Neuronal stem cell (in vitro differentiated cells): ENCODE results near the gene ARFGAP3.

ENCODE experiments used
- DNase-seq: peaks from one replicate; pipeline ENCODE4 v3.0.0-alpha.2; 2013; ENCODE audit warnings: low spot score
- H2AFZ ChIP-seq: one replicate; pipeline ENCODE4 v1.6.1; 2013; ENCODE audit warnings: mild to moderate bottlenecking, low read length, inconsistent platforms
- H2AK5ac ChIP-seq: 2 replicates; pipeline ENCODE4 v1.6.1; 2013; ENCODE audit warnings: low read depth, mild to moderate bottlenecking, inconsistent platforms, low read length, moderate library complexity, mixed read lengths
- H2BK120ac ChIP-seq: 2 replicates; pipeline ENCODE4 v1.6.1; 2013; ENCODE audit warnings: low read depth, mild to moderate bottlenecking, inconsistent platforms, low read length, moderate library complexity, mixed read lengths
- H2BK12ac ChIP-seq: one replicate; pipeline ENCODE4 v1.6.1; 2013; ENCODE audit warnings: low read length, inconsistent platforms
- H2BK15ac ChIP-seq: 2 replicates; pipeline ENCODE4 v1.6.1; 2013; ENCODE audit warnings: mild to moderate bottlenecking, low read length, inconsistent platforms, mixed read lengths
- H2BK5ac ChIP-seq: one replicate; pipeline ENCODE4 v1.6.1; 2013; ENCODE audit warnings: inconsistent platforms, mild to moderate bottlenecking, low read length, moderate library complexity
- H3K14ac ChIP-seq: one replicate; pipeline ENCODE4 v1.6.1; 2013; ENCODE audit warnings: low read length, inconsistent platforms
- H3K18ac ChIP-seq: 2 replicates; pipeline ENCODE4 v1.6.1; 2013; ENCODE audit warnings: low read length, inconsistent platforms
- H3K23ac ChIP-seq: 2 replicates; pipeline ENCODE4 v1.6.1; 2013; ENCODE audit warnings: low read depth, mild to moderate bottlenecking, mixed read lengths, low read length, inconsistent platforms; ENCODE audit not compliant: poor library complexity
- H3K27ac ChIP-seq: replicated peaks from 3 replicates; pipeline ENCODE4 v1.5.1; 2013; ENCODE audit warnings: low read length, inconsistent platforms
- H3K27me3 ChIP-seq, 3 experiments: 2 replicates each; pipeline ENCODE4 v1.6.1; 2013; ENCODE audit warnings: low read length in 3 of 3, mild to moderate bottlenecking in 2 of 3, inconsistent platforms in 1 of 3, low read depth in 1 of 3, mixed read lengths in 1 of 3, moderate library complexity in 1 of 3; ENCODE audit not compliant: control insufficient read depth in 3 of 3, insufficient read depth in 3 of 3
- H3K36me3 ChIP-seq, 2 donors: replicated peaks in 1 of 2; 2 replicates each; pipeline ENCODE4 v1.6.1; 2013; ENCODE audit warnings: low read length in 2 of 2; ENCODE audit not compliant: control insufficient read depth in 2 of 2, insufficient read depth in 2 of 2
- H3K4ac ChIP-seq: 2 replicates; pipeline ENCODE4 v1.6.1; 2013; ENCODE audit warnings: inconsistent platforms, mild to moderate bottlenecking, low read length, moderate library complexity
- H3K4me1 ChIP-seq, 2 donors: 1 replicate in 1 of 2; 2 replicates in 1 of 2; pipeline ENCODE4 v1.6.1; 2013; ENCODE audit warnings: low read length in 2 of 2, low read depth in 1 of 2; ENCODE audit not compliant: control insufficient read depth in 2 of 2, insufficient read depth in 1 of 2
- H3K4me2 ChIP-seq: one replicate; pipeline ENCODE4 v1.6.1; 2013; ENCODE audit warnings: mild to moderate bottlenecking, low read length, inconsistent platforms; ENCODE audit not compliant: insufficient read depth, poor library complexity, severe bottlenecking
- H3K4me3 ChIP-seq, 2 donors: 2 replicates each; pipeline ENCODE4 v1.5.1; 2013; ENCODE audit warnings: low read length in 2 of 2, mild to moderate bottlenecking in 2 of 2, inconsistent platforms in 1 of 2, moderate library complexity in 1 of 2
- H3K79me1 ChIP-seq: one replicate; pipeline ENCODE4 v1.6.1; 2013; ENCODE audit warnings: low read depth, mild to moderate bottlenecking, inconsistent platforms, low read length, moderate library complexity
- H3K9ac ChIP-seq: one replicate; pipeline ENCODE4 v1.6.1; 2013; ENCODE audit warnings: mild to moderate bottlenecking, low read depth, low read length, inconsistent platforms; ENCODE audit not compliant: poor library complexity
- H3K9me3 ChIP-seq, 2 donors: replicated peaks in 1 of 2; 2 replicates each; pipeline versions ENCODE3 to v1.6.1; 2013; ENCODE audit warnings: low read length in 2 of 2, mild to moderate bottlenecking in 2 of 2, inconsistent platforms in 1 of 2, low read depth in 1 of 2, mixed read lengths in 1 of 2, moderate library complexity in 1 of 2; ENCODE audit not compliant: control insufficient read depth in 2 of 2, insufficient read depth in 1 of 2
- H4K8ac ChIP-seq: one replicate; pipeline ENCODE4 v1.6.1; 2013; ENCODE audit warnings: low read depth, mild to moderate bottlenecking, inconsistent platforms, low read length, moderate library complexity
- H4K91ac ChIP-seq: one replicate; pipeline ENCODE4 v1.6.1; 2013; ENCODE audit warnings: low read length, low read depth, mild to moderate bottlenecking, inconsistent platforms; ENCODE audit not compliant: poor library complexity
- WGBS, 2 donors: extraction: QIAGEN DNeasy Blood & Tissue Kit; methylation state at CpG; one replicate each; pipeline ENCODE4 v1.1.7; 2013; ENCODE audit warnings: missing lambda C conversion rate in 2 of 2, mixed read lengths in 1 of 2; ENCODE audit not compliant: insufficient read length in 2 of 2, insufficient replicate concordance in 1 of 2; ENCODE audit errors: extremely low coverage in 2 of 2; 5-methylcytosine and 5-hydroxymethylcytosine counted together

ARFGAP3 gene

GRCh38 chr22:42836026-42836425 is 21.0 kb downstream of the ARFGAP3 start:
- Histone ChIP-seq H2BK120ac (no peak overlapping the region), H2BK15ac (no peak overlapping the region), H3K36me3 (peaks cover 4 to 81% of the 10 kb centered on the region in 2 donors), H4K91ac (no peak overlapping the region), H4K8ac (no peak overlapping the region), H3K14ac (no peak overlapping the region), H3K27ac (no peak overlapping the region), H2AK5ac (no peak overlapping the region), H3K18ac (no peak overlapping the region), H2BK5ac (no peak overlapping the region), H2BK12ac (no peak overlapping the region), H3K79me1 (no peaks in the 10 kb centered on the region), H3K4me3 (no peak overlapping the region), H3K4me1 (no peaks in the 10 kb centered on the region), H3K4ac (no peak overlapping the region), H3K4me2 (no peak overlapping the region), H3K9ac (no peak overlapping the region), H3K23ac (no peak overlapping the region), H3K27me3 (no peaks in the 10 kb centered on the region), H3K9me3 (no peaks in the 10 kb centered on the region), H2AFZ (no peak overlapping the region)
- WGBS, 2 donors = no CpG with 5 or more reads among the region's 5 CpGs
- no peak for DNase-seq

- no CpG with 5 or more reads among the region's 5 CpGs for WGBS, 2 donors
- H3K4ac ChIP-seq = no peak overlapping the region
- H3K23ac ChIP-seq = no peak overlapping the region
- H3K14ac ChIP-seq = no peak overlapping the region
- H2BK120ac ChIP-seq = no peak overlapping the region
- H3K36me3 ChIP-seq = peaks cover 6 to 87% of the 10 kb centered on the region in 2 donors
- H4K91ac ChIP-seq = no peak overlapping the region
- H2BK12ac ChIP-seq = no peak overlapping the region
- no peak overlapping the region for H2AFZ ChIP-seq
- H2AK5ac ChIP-seq = no peak overlapping the region
- H3K4me3 ChIP-seq = no peak overlapping the region
- H2BK5ac ChIP-seq = no peak overlapping the region
- no peak overlapping the region for H3K27ac ChIP-seq
- no peaks in the 10 kb centered on the region for H3K4me1 ChIP-seq
- H3K4me2 ChIP-seq = no peak overlapping the region
- H3K9ac ChIP-seq = no peak overlapping the region
- H4K8ac ChIP-seq = no peak overlapping the region
- no peak overlapping the region for H2BK15ac ChIP-seq
- no peaks in the 10 kb centered on the region for H3K9me3 ChIP-seq
- no peak overlapping the region for H3K18ac ChIP-seq
- H3K79me1 ChIP-seq = no peaks in the 10 kb centered on the region
- H3K27me3 ChIP-seq = no peaks in the 10 kb centered on the region
- DNase-seq = no peak
Observed at GRCh38 chr22:42834177-42834949, 22.7 kb downstream of the ARFGAP3 start.

- Histone ChIP-seq H2AK5ac (no peak overlapping the region), H3K9me3 (no peaks in the 10 kb centered on the region), H2BK12ac (no peak overlapping the region)
Observed at GRCh38 chr22:42833104-42833503, 24.0 kb downstream of the ARFGAP3 start.

GRCh38 chr22:42831712-42832111 is 25.4 kb downstream of the ARFGAP3 start:
- H4K8ac ChIP-seq = no peak overlapping the region
- H3K14ac ChIP-seq = no peak overlapping the region
- peaks cover 8 to 85% of the 10 kb centered on the region in 2 donors for H3K36me3 ChIP-seq

More at GRCh38 chr22:42833104-42833503, 24.0 kb downstream of the ARFGAP3 start:
- Histone ChIP-seq H2BK5ac (no peak overlapping the region), H3K23ac (no peak overlapping the region), H3K4ac (no peak overlapping the region), H3K4me2 (no peak overlapping the region), H3K27ac (no peak overlapping the region), H3K79me1 (no peaks in the 10 kb centered on the region), H2BK15ac (no peak overlapping the region), H2BK120ac (no peak overlapping the region), H3K4me1 (no peaks in the 10 kb centered on the region), H4K91ac (no peak overlapping the region), H3K14ac (no peak overlapping the region), H3K27me3 (no peaks in the 10 kb centered on the region), H3K36me3 (peaks cover 8 to 86% of the 10 kb centered on the region in 2 donors), H2AFZ (no peak overlapping the region), H3K4me3 (no peak overlapping the region), H4K8ac (no peak overlapping the region), H3K9ac (no peak overlapping the region), H3K18ac (no peak overlapping the region)
- no peak for DNase-seq

More at GRCh38 chr22:42831712-42832111, 25.4 kb downstream of the ARFGAP3 start:
- H3K4me2 ChIP-seq = no peak overlapping the region
- no peak overlapping the region for H3K27ac ChIP-seq
- H2BK120ac ChIP-seq = no peak overlapping the region
- H3K18ac ChIP-seq = no peak overlapping the region
- no peak overlapping the region for H2BK15ac ChIP-seq
- WGBS, 2 donors = no CpG with 5 or more reads among the region's 4 CpGs
- no peak overlapping the region for H3K23ac ChIP-seq
- H2BK12ac ChIP-seq = no peak overlapping the region
- H3K79me1 ChIP-seq = no peaks in the 10 kb centered on the region
- no peak for DNase-seq
- no peaks in the 10 kb centered on the region for H3K9me3 ChIP-seq
- H2BK5ac ChIP-seq = no peak overlapping the region
- H4K91ac ChIP-seq = no peak overlapping the region
- no peak overlapping the region for H3K4me3 ChIP-seq
- no peak overlapping the region for H2AFZ ChIP-seq
- no peak overlapping the region for H3K9ac ChIP-seq
- H3K4me1 ChIP-seq = no peaks in the 10 kb centered on the region
- no peak overlapping the region for H2AK5ac ChIP-seq
- no peak overlapping the region for H3K4ac ChIP-seq
- H3K27me3 ChIP-seq = no peaks in the 10 kb centered on the region
